HepG2 (cell line): Measurements from ENCODE around the gene SYNC. TPM values are rescaled to one million over a fixed set of nuclear protein-coding genes. Genes with fewer than 3 reads are reported as not detected.

ENCODE experiments used
- CTCF ChIP-seq: sonication (generic); formaldehyde crosslinking; IDR thresholded peaks from 2 replicates; pipeline ENCODE4 v1.5.0; 2020; ENCODE audit warnings: mild to moderate bottlenecking, missing genetic modification reagents, moderate library complexity
- HNF1A ChIP-seq, 2 experiments: sonication (generic) in 1 of 2; formaldehyde crosslinking in 1 of 2; IDR thresholded peaks; 2 replicates each; pipeline versions ENCODE4 v1.4.0 to v1.6.1; 2016 to 2020; ENCODE audit warnings: borderline replicate concordance in 1 of 2, low read depth in 1 of 2, mild to moderate bottlenecking in 1 of 2, missing genetic modification reagents in 1 of 2
- MAX ChIP-seq: IDR thresholded peaks from 2 replicates; pipeline ENCODE4 v1.6.1; 2012; ENCODE audit warnings: inconsistent platforms
- PRDM10 ChIP-seq: sonication (generic); formaldehyde crosslinking; IDR thresholded peaks from 2 replicates; pipeline ENCODE4 v1.4.0; 2020; ENCODE audit warnings: low read depth, missing genetic modification reagents
- SMAD3 ChIP-seq: sonication (generic); formaldehyde crosslinking; IDR thresholded peaks from 2 replicates; pipeline ENCODE4 v1.4.0; 2020; ENCODE audit warnings: missing genetic modification reagents
- TCF7L2 ChIP-seq: IDR thresholded peaks from 2 replicates; pipeline ENCODE4 v1.6.1; 2011; ENCODE audit warnings: mild to moderate bottlenecking, low read depth, low read length, moderate library complexity
- THAP7 ChIP-seq: sonication (generic); formaldehyde crosslinking; IDR thresholded peaks from 2 replicates; pipeline ENCODE4 v1.8.1; 2023; ENCODE audit warnings: mild to moderate bottlenecking, missing genetic modification reagents
- WIZ ChIP-seq: sonication (generic); formaldehyde crosslinking; IDR thresholded peaks from 2 replicates; pipeline ENCODE4 v1.5.1; 2020; ENCODE audit warnings: mild to moderate bottlenecking, missing genetic modification reagents
- ZBTB2 ChIP-seq: sonication (generic); formaldehyde crosslinking; IDR thresholded peaks from 2 replicates; pipeline ENCODE4 v1.8.0; 2022; ENCODE audit warnings: low read depth, missing genetic modification reagents
- ZBTB3 ChIP-seq: sonication (generic); formaldehyde crosslinking; IDR thresholded peaks from 2 replicates; pipeline ENCODE4 v1.4.0; 2020; ENCODE audit warnings: low read depth, mild to moderate bottlenecking, moderate library complexity, missing genetic modification reagents, borderline replicate concordance
- ZBTB8A ChIP-seq: sonication (generic); formaldehyde crosslinking; IDR thresholded peaks from 2 replicates; pipeline ENCODE4 v1.4.0; 2020; ENCODE audit warnings: mild to moderate bottlenecking, low read depth, missing genetic modification reagents, borderline replicate concordance
- ZEB1 ChIP-seq: IDR thresholded peaks from 2 replicates; pipeline ENCODE4 v1.6.1; 2012; ENCODE audit warnings: mild to moderate bottlenecking, low read depth, inconsistent platforms; ENCODE audit not compliant: insufficient replicate concordance
- ZNF143 ChIP-seq: sonication (generic); formaldehyde crosslinking; IDR thresholded peaks from 2 replicates; pipeline ENCODE4 v1.4.0; 2020; ENCODE audit warnings: missing genetic modification reagents
- ZNF329 ChIP-seq: sonication (generic); formaldehyde crosslinking; IDR thresholded peaks from 2 replicates; pipeline ENCODE4 v1.9.0; 2021; ENCODE audit warnings: low read depth, mild to moderate bottlenecking, missing genetic modification reagents
- polyA plus RNA-seq, 8 experiments: library from polyadenylated mRNA; depleted of rRNA in 3 of 8; stranded (reverse) in 7 of 8; unstranded in 1 of 8; fragments of >200 nt; fragmentation: Illumina TruSeq in 4 of 8; extraction: Trizol in 4 of 8; gene quantifications; 2 replicates each; pipeline versions ENCODE4 v1.2.1 to v1.2.3, GENCODE V29; 2011 to 2016; ENCODE audit warnings: low read depth in 4 of 8, missing spikeins in 1 of 8, mixed read lengths in 1 of 8; ENCODE audit not compliant: insufficient read depth in 1 of 8
- total RNA-seq, 5 experiments: library from RNA; depleted of rRNA; stranded (reverse); fragments of >200 nt; fragmentation: Illumina TruSeq; extraction: Trizol; gene quantifications; 2 replicates each; pipeline ENCODE4 v1.2.3, GENCODE V29; 2016; ENCODE audit warnings: low read depth in 1 of 5

Gene SYNC
- total and polyA plus RNA-seq, 2 of the 13 experiments (the other 11 are each of a cell fraction or from before 2014, with no cell fraction given): 2.4 to 5.4 TPM

- TF ChIP-seq ZBTB2 (CRISPR knock-in tag) (peak; percentile 84), SMAD3 (CRISPR knock-in tag) (peak; percentile 19), ZNF329 (CRISPR knock-in tag) (0 out of 2 replicates have a peak, but pooled peaks have one; percentile 33), MAX (peak; percentile 89), CTCF (CRISPR knock-in tag) (no peak), ZNF143 (peak; percentile 72), HNF1A (IDR thresholded peaks at IDR 0.05; ENCODE audit: low read depth) (no peak), HNF1A (CRISPR knock-in tag; IDR thresholded peaks at IDR 0.05; ENCODE audit: borderline replicate concordance) (peak; percentile 47; the same call in 1 of the 2 replicates), ZEB1 (peak; percentile 15), WIZ (CRISPR knock-in tag) (no peak), ZBTB8A (CRISPR knock-in tag) (no peak; the same call in 1 of the 2 replicates), TCF7L2 (no peak), ZBTB3 (CRISPR knock-in tag) (0 out of 2 replicates have a peak, but pooled peaks have one; percentile 51), PRDM10 (CRISPR knock-in tag) (no peak; the same call in 1 of the 2 replicates), THAP7 (CRISPR knock-in tag) (peak; percentile 71; the same call in 1 of the 2 replicates)
Measured at GRCh38 chr1:32650752-32651460, 51.7 kb downstream of the SYNC start, which contains the start of gene RBBP4 (continued).
